GM21619 (cell line): ENCODE measurements around the gene ERCC8.
A peak's percentile ranks its signal among the peaks of the same experiment; 100 is the strongest.
"Not testable (repeated sequence)": the region's sequence is repeated elsewhere in the genome, so short reads cannot be mapped to it uniquely, and the experiment has no call there.

Experiments
- ATAC-seq: cut with Tn5 transposase; IDR thresholded peaks from one replicate; pipeline ENCODE4 v1.9.1; 2021; ENCODE audit not compliant: unreplicated experiment

Gene ERCC8

DNA sequence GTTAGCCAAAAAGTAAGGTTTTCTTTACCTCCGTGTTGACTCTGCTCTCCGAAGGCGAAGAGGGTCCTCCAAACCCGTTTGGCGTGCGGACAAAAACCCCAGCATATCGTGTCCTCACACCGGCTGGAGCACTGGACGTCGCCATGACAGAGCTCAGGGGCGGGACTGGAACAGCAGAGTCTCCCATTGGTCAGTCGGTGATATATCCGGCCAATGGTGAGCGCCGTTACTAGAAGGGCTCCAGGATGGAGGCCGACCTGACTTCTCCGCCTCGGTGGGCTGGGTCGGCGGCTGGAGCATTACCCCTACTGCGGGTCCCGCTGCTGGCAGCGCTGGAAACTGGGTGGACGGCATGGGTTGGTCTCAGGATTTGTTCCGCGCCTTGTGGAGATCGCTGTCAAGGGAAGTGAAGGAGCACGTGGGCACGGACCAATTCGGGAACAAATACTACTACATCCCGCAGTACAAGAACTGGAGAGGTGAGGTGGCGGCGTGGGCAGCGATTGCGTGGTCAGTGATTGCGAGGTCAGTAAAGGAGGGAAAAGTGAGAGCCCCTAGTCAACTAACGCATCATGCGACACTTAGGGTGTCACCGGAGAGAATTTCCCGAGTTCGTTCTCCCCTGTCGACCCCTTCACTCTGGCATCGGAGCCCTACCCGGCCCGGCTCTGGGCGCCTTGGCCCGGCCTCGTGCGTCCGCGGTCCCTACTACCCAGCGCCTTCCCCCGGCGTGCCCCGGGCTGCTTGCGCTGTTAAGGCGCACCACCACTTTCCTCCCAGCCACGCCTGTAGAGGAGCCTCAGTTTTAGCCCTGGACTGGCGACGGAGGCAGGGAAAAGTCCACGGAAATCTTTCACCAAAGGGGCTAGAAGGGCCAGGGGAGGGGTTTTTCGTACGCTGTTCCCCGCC, at the start of gene ERCC8, which contains the start of gene NDUFAF2:
TSS of gene ERCC8 (minus strand) at position 167 of the 909 bp plus-strand sequence. CDS start at position 105, 62 bp downstream.
TSS of gene NDUFAF2 (plus strand) at position 302 of the 909 bp plus-strand sequence. CDS start at position 353, 51 bp downstream.
- peak; percentile 100 for ATAC-seq

GRCh38 chr5:60993875-60994571, 49.2 kb upstream of the ERCC8 start:
- ATAC-seq, result no peak

- ATAC-seq, result no peak
Measured at GRCh38 chr5:60993425-60993824, 48.6 kb upstream of the ERCC8 start.

DNA sequence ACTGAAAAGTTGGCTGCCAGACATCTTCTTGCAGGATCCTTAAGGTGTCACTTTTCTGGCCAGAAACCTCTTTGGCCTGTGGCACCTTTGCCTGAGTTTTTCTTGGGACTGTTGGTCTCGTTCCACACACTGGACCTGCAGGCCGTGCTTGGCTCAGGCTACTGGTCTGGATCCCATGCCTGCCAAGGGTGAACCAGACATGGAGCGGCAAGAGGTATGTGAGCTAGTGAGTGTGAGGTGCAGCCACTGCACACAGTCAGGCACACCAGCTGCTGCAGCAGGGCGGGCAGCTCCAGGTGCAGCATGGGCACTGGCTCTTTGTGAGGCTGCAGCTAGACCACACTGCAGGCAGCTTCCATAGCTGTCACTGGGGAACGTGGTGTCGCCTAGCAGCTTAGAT, 48.0 kb upstream of the ERCC8 start:
- ATAC-seq, result no peak

GRCh38 chr5:60989790-60990189, 44.9 kb upstream of the ERCC8 start:
- ATAC-seq, result no peak

GRCh38 chr5:60982127-60982526, 37.3 kb upstream of the ERCC8 start:
- not testable (repeated sequence) for ATAC-seq

GRCh38 chr5:60980511-60980910, 35.6 kb upstream of the ERCC8 start:
- no peak for ATAC-seq

DNA sequence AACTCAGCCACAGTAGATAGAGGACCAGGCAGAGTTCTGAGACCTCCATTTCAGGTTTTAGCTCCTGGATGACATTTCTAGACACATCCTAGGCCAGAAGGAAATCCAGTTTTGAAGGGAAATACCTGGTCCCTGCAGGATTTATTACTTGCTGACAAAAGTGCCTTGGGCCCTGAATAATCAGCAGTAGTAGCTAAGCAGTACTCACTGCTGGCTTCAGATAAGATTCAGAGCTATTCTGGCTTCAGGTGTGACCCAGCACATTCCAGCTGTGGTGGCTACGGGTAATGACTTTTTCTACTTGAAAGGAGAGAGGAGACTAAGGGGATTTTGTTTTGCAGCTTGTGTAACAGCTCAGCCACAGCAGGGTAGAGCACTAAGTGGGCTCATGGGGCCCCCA, 34.1 kb upstream of the ERCC8 start:
- no peak for ATAC-seq

DNA sequence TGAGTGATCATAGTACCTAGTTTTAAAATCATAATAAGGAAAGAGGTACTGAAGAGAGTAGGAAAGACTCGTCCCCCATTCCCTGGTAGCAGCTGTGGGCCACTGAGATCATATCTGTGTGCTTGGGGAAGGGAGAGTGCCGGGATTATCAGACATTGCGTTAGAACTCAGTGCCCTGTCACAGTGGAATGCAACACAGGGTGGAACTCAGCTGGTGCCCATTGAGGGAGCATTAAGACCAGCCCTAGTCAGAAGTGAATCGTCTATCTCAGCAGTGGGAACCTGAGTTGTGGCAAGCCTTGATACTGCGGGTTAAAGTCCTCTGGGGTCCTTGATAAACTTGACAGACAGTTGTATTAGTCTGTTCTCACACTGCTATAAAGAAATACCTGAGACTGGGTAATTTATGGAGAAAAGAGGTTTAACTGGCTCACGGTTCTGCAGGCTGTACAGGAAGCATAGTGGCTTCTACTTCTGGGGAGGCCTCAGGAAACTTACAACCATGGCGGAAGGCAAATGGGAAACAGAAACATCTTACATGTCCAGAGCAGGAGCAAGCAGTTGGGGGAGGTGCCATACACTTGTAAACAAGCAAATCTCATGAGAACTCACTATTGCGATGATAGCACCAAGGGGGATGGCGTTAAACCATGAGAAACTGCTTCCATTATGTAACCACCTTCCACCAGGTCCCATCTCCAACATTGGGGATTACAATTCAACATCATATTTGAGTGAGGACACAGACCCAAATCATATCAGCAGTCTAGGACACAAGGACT, 33.3 kb upstream of the ERCC8 start:
- no peak for ATAC-seq

DNA sequence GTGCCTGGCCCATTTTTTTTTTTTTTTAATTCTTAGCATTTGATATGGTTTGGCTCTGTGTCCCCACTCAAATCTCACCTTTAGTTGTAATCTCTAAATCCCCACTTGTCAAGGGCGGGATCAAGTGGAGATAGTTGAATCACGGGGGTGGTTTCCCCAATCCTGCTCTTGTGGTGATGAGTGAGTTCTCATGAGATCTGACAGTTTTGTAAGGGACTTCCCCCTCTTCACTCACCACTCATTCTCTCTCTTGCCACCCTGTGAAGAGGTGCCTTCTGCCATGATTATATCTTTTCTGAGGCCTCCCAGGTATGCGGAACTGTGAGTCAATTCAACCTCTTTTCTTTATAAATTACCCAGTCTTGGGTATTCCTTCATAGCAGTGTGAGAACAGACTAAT, 27.4 kb upstream of the ERCC8 start:
- ATAC-seq, result no peak

GRCh38 chr5:60961685-60962084, 16.8 kb upstream of the ERCC8 start:
- no peak for ATAC-seq

DNA sequence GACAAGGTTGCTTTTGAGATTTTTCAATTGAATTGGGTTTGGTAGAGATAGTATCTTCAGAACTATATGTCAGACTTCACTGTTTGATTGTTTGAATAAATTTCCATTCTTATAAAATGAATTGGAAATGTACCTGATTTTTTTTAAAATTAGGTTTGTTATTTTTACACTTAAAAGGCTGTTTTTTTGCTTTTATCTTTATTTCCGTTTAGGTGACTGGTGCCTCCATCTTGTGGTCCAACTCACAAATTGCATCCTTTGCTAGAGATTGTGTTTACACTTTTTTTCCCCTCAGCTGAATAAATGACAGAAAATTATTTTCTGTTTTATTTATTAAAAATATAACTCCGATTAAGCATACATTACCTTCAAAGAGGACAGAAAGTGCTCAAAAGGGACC, 15.7 kb upstream of the ERCC8 start:
- ATAC-seq, result no peak

- ATAC-seq, result no peak
Measured at GRCh38 chr5:60959156-60959555, 14.3 kb upstream of the ERCC8 start.

- ATAC-seq, result no peak
Measured at GRCh38 chr5:60958712-60959111, 13.8 kb upstream of the ERCC8 start.

GRCh38 chr5:60958088-60958487, 13.2 kb upstream of the ERCC8 start:
- no peak for ATAC-seq

GRCh38 chr5:60955239-60955638, 10.4 kb upstream of the ERCC8 start:
- ATAC-seq, result no peak

GRCh38 chr5:60948738-60949137, 3.9 kb upstream of the ERCC8 start:
- no peak for ATAC-seq

DNA sequence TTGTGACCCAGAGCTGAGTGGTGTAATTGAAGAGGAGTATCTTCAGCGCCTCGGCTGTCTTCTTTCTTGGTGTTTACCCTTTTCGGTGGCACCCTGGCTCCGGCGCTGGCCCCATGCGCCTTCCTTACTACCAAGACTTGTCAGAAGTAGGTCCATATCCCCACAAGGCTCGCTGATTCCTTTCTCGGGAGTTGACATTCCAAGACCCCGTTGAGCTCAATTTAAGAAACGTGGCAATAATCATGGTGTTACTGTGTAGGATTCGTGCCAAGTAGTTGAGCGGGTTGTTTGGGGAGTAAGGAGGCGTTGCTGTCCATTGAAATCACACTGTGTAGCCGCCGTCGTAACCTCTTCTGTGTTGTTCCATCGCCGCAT, 930 bp upstream of the ERCC8 start:
- ATAC-seq, result peak; percentile 24

GRCh38 chr5:60943624-60944023, 1.2 kb downstream of the ERCC8 start:
- ATAC-seq, result no peak

DNA sequence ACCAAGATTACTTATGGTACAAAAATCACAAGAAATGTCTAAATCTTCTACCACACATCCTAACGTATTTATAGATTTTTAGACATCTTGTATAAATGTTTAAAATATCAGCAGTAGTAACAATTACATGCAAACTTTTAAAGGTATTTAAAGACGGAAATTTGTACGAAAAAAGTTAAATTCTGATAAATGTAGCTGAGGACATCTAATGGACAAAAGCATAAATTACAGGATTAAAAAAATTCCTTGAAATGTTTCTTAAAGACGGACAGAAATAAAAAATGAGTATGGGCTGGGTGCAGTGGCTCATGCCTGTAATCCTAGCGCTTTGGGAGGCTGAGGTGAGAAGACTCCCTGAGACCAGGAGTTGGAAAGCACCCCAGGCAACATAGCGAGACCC, 15.8 kb downstream of the ERCC8 start:
- no peak for ATAC-seq

DNA sequence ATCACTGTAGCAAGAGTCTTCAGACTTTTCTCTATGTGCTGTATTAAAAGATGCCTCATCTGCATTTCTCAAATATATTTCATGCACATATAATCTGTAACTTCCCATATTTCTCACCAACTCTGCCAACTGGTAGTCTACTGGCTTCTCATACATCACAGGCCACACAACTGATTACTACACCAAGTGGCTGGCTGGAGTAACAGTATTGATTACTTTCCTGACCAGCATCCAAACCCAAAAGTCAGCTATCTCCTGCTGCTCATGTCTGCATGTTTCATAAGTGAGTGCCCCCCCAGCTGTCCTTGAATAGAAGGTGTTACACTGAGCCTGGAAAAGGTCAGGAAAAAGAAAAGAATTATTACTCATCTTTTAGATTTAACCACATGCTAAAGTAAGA, 17.4 kb downstream of the ERCC8 start:
- no peak for ATAC-seq
